Bronchial smooth muscle cell (primary cell): ENCODE measurements around the gene ASIC2. TPM values are rescaled to one million over a fixed set of nuclear protein-coding genes. Genes with fewer than 3 reads are reported as not detected.

Experiments used
- total RNA-seq: library from RNA; depleted of rRNA; stranded (reverse); fragments of >200 nt; gene quantifications from 2 replicates; pipeline ENCODE4 v1.2.1, GENCODE V29; 2014

ASIC2 gene
- total RNA-seq: under 0.01 and 0.09 TPM in 2 replicates

GRCh38 chr17:33292981-33293867 lies at the start of gene ASIC2:
TSS of gene ASIC2 (minus strand) at chr17:33293295.

